ENCODE results near the gene INO80B.

DNA sequence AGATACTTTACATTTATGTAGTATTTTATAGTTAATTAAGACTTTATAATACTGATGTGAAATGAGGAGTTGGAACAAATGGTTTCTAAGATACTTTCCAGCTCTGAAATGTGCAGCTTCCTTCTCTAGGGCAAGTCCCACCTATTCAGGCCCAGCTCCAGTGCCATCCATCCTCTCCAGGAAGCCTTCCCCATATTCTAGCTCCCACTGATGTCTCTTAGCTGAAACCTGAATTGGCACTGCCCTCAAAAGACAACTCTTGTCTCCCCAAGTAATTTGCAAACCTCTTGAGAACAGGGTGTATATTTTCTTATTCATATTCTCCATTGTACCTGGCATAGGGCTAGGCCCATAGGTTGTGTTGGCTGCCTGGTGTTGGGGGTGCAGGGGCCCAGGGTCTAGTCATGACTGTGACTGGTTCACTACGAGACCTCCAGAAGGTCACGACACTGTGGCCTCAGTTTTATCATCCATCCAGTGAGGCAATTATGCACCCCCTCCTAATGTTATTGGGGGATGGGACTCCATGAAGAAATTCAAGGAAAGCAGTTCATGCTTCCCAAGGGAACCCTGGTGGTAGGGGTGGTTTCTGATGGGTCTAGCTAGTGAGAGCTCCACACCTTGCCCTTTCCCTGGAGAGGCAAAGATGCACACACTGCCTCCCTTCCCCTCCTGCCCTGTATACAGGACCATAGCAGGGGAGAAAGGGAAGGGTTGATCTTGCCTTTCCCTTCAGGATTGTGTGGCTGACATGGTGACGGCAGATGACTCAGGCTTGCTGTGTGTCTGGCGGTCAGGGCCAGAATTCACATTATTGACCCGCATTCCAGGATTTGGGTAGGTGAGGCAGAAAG is 30.5 kb upstream of the INO80B start:
- TF ChIP-seq, protein P1, sequence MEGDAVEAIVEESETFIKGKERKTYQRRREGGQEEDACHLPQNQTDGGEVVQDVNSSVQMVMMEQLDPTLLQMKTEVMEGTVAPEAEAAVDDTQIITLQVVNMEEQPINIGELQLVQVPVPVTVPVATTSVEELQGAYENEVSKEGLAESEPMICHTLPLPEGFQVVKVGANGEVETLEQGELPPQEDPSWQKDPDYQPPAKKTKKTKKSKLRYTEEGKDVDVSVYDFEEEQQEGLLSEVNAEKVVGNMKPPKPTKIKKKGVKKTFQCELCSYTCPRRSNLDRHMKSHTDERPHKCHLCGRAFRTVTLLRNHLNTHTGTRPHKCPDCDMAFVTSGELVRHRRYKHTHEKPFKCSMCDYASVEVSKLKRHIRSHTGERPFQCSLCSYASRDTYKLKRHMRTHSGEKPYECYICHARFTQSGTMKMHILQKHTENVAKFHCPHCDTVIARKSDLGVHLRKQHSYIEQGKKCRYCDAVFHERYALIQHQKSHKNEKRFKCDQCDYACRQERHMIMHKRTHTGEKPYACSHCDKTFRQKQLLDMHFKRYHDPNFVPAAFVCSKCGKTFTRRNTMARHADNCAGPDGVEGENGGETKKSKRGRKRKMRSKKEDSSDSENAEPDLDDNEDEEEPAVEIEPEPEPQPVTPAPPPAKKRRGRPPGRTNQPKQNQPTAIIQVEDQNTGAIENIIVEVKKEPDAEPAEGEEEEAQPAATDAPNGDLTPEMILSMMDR (IDR thresholded peaks at IDR 0.05) = no peak
- TF ChIP-seq POLR2AphosphoS5 (IDR thresholded peaks at IDR 0.05) = no peak
- no peak for TF ChIP-seq POLR2A (IDR thresholded peaks at IDR 0.05)
